ENCODE measurements around the gene MAGEB5. TPM values are rescaled to one million over a fixed set of nuclear protein-coding genes. Genes with fewer than 3 reads are reported as not detected.
"Not testable (repeated sequence)": the region's sequence is repeated elsewhere in the genome, so short reads cannot be mapped to it uniquely, and the experiment has no call there.

Gene MAGEB5
- total RNA-seq: not detected
- polyA plus RNA-seq: not detected
- total RNA-seq: not detected

DNA sequence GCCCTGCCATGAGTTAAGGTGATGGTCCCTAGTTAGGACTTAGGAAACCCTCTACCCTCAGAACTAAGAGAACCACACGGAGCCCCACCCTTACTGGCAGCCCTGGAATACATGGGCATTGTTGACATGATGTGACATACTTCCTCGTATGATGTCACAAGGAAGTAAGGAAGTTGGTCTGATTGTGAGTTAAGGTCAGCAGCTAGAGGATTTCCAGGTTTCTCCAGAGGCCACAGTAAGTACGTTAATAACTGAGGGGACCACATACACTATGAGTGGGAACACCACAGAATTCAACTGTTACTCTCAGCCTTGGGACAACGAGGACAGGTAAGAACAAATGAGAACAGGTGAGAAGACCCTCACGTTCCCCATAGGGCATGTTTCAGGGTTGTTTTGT, at the start of gene MAGEB5:
TSS of gene MAGEB5 (plus strand) at position 301 of the 400 bp plus-strand sequence. CDS start 1,133 bp downstream, outside the sequence.
- ChIA-PET CTCF (no interaction called here), POLR2A (no interaction called here)
- Histone ChIP-seq H3K27me3 (ENCODE audit: control insufficient read depth in 2 of 2, insufficient read depth in 2 of 2, low read length in 2 of 2) (no peaks in the 10 kb centered on the region), H3K4me3 (ENCODE audit: low read length) (no peak within 1 kb of the TSS), H3K4me1 (ENCODE audit: control insufficient read depth in 2 of 2, insufficient read depth in 2 of 2, low read length in 2 of 2) (no peaks in the 10 kb centered on the region), H3K36me3 (ENCODE audit: control insufficient read depth in 2 of 3, insufficient read depth in 3 of 3, low read length in 3 of 3) (no peaks in the 10 kb centered on the region), H3K9me3 (ENCODE audit: control insufficient read depth in 2 of 3, low read length in 3 of 3) (no peaks in the 10 kb centered on the region), H3K27ac (ENCODE audit: low read depth, low read length) (no peak within 1 kb of the TSS)
- Mint-ChIP-seq H3K36me3 (no peaks in the 10 kb centered on the region), H3K4me1 (no peaks in the 10 kb centered on the region), H3K4me3 (no peak within 1 kb of the TSS), H3K9me3 (peaks cover 0 to 4% (median 0%) of the 10 kb centered on the region in 11 donors), H3K27me3 (no peaks in the 10 kb centered on the region), H3K27ac (no peak within 1 kb of the TSS)
- intact Hi-C loops (cut with micrococcal nuclease): no loop called here
- no peak for DNase-seq
- ATAC-seq: no peak

DNA sequence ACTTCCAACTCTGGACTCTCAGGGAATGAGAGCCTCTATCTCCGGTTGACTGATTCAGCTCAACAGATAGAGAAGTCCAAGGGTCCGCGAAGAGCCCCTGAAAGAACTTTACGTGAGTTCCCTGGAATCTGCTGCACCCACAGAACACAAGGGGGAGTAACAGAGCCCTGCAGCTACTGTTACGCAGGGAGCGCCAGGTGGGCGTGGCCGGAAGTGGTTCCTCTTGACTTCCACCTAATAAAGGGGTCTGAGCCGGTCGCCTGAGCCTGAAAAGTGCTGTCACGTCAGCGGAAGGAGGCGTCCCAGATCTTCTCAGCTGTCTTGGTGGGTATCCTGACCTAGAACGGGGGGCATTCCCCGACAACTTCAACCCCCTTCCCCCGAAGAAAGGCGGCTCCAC, 23.8 kb upstream of the MAGEB5 start, which contains the start of gene MAGEB6:
TSS of gene MAGEB6 (plus strand) at position 237 of the 400 bp plus-strand sequence. CDS start 1,407 bp downstream, outside the sequence.
- H3K4me1 Mint-ChIP-seq: no peaks in the 10 kb centered on the region
- H3K36me3 ChIP-seq (ENCODE audit: control insufficient read depth in 2 of 3, insufficient read depth in 3 of 3, low read length in 3 of 3): no peaks in the 10 kb centered on the region
- intact Hi-C loops (cut with micrococcal nuclease): no loop called here
- POLR2A ChIA-PET: no interaction called here
- H3K27ac Mint-ChIP-seq: no peak within 1 kb of the TSS
- H3K27me3 ChIP-seq (ENCODE audit: control insufficient read depth in 2 of 2, insufficient read depth in 2 of 2, low read length in 2 of 2): no peaks in the 10 kb centered on the region
- H3K4me3 ChIP-seq (ENCODE audit: low read length): no peak within 1 kb of the TSS
- H3K4me3 Mint-ChIP-seq: no peak within 1 kb of the TSS
- no peaks in the 10 kb centered on the region for H3K9me3 ChIP-seq (ENCODE audit: control insufficient read depth in 2 of 3, low read length in 3 of 3)
- H3K9me3 Mint-ChIP-seq: peaks cover 0 to 3% (median 0%) of the 10 kb centered on the region in 11 donors
- H3K27me3 Mint-ChIP-seq: no peaks in the 10 kb centered on the region
- no peak for DNase-seq
- CTCF ChIA-PET: no interaction called here
- ATAC-seq: no peak
- H3K27ac ChIP-seq (ENCODE audit: low read depth, low read length): no peak within 1 kb of the TSS
- H3K4me1 ChIP-seq (ENCODE audit: control insufficient read depth in 2 of 2, insufficient read depth in 2 of 2, low read length in 2 of 2): no peaks in the 10 kb centered on the region
- no peaks in the 10 kb centered on the region for H3K36me3 Mint-ChIP-seq

- no peak overlapping the region for H3K27ac Mint-ChIP-seq
- no peak for DNase-seq
- intact Hi-C loops (cut with micrococcal nuclease): no loop called here
- H3K9me3 Mint-ChIP-seq: peaks cover 0 to 6% (median 0%) of the 10 kb centered on the region in 11 donors
- ATAC-seq: no peak
- H3K36me3 ChIP-seq (ENCODE audit: control insufficient read depth in 2 of 3, insufficient read depth in 3 of 3, low read length in 3 of 3): no peaks in the 10 kb centered on the region
- no peak overlapping the region for H3K4me3 Mint-ChIP-seq
- no peak overlapping the region for H3K4me3 ChIP-seq (ENCODE audit: low read length)
- no peaks in the 10 kb centered on the region for H3K9me3 ChIP-seq (ENCODE audit: control insufficient read depth in 2 of 3, low read length in 3 of 3)
- ChIA-PET POLR2A (no interaction called here), CTCF (no interaction called here)
- H3K27me3 Mint-ChIP-seq: no peaks in the 10 kb centered on the region
- H3K27me3 ChIP-seq (ENCODE audit: control insufficient read depth in 2 of 2, insufficient read depth in 2 of 2, low read length in 2 of 2): no peaks in the 10 kb centered on the region
- H3K4me1 Mint-ChIP-seq: no peaks in the 10 kb centered on the region
- H3K27ac ChIP-seq (ENCODE audit: low read depth, low read length): no peak overlapping the region
- no peaks in the 10 kb centered on the region for H3K4me1 ChIP-seq (ENCODE audit: control insufficient read depth in 2 of 2, insufficient read depth in 2 of 2, low read length in 2 of 2)
- H3K36me3 Mint-ChIP-seq: no peaks in the 10 kb centered on the region
Measured at GRCh38 chrX:26203561-26203960, 12.4 kb upstream of the MAGEB5 start.

DNA sequence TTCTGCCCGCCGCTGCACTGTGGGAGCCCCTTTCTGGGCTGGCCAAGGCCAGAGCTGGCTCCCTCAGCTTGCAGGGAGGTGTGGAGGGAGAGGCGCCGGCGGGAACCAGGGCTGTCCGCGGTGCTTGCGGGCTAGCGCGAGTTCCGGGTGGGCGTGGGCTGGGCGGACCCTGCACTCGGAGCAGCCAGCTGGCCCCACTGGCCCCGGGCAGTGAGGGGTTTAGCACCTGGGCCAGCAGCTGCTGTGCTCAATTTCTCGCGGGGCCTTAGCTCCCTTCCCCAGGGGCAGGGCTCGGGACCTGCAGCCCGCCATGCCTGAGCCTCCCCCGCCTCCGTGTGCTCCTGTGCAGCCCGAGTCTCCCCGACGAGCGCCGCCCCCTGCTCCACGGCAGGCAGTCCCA, 11.3 kb upstream of the MAGEB5 start:
- H3K4me1 ChIP-seq (ENCODE audit: control insufficient read depth in 2 of 2, insufficient read depth in 2 of 2, low read length in 2 of 2); H3K36me3 Mint-ChIP-seq; H3K27ac Mint-ChIP-seq; POLR2A ChIA-PET; intact Hi-C loops (cut with micrococcal nuclease); DNase-seq; H3K4me1 Mint-ChIP-seq; H3K27ac ChIP-seq (ENCODE audit: low read depth, low read length); H3K9me3 ChIP-seq (ENCODE audit: control insufficient read depth in 2 of 3, low read length in 3 of 3); CTCF ChIA-PET; H3K27me3 Mint-ChIP-seq; ATAC-seq; H3K36me3 ChIP-seq (ENCODE audit: control insufficient read depth in 2 of 3, insufficient read depth in 3 of 3, low read length in 3 of 3); H3K4me3 ChIP-seq (ENCODE audit: low read length); H3K27me3 ChIP-seq (ENCODE audit: control insufficient read depth in 2 of 2, insufficient read depth in 2 of 2, low read length in 2 of 2); H3K4me3 Mint-ChIP-seq; H3K9me3 Mint-ChIP-seq: not testable (repeated sequence)

- Mint-ChIP-seq H3K27me3 (no peaks in the 10 kb centered on the region), H3K27ac (no peak overlapping the region), H3K4me3 (no peak overlapping the region), H3K9me3 (peaks cover 0 to 2% (median 0%) of the 10 kb centered on the region in 11 donors), H3K4me1 (no peaks in the 10 kb centered on the region), H3K36me3 (no peaks in the 10 kb centered on the region)
- ChIA-PET POLR2A (no interaction called here), CTCF (no interaction called here)
- H3K4me3 ChIP-seq (ENCODE audit: low read length): no peak overlapping the region
- H3K36me3 ChIP-seq (ENCODE audit: control insufficient read depth in 2 of 3, insufficient read depth in 3 of 3, low read length in 3 of 3): no peaks in the 10 kb centered on the region
- no peaks in the 10 kb centered on the region for H3K9me3 ChIP-seq (ENCODE audit: control insufficient read depth in 2 of 3, low read length in 3 of 3)
- no peak for ATAC-seq
- DNase-seq: no peak
- H3K27ac ChIP-seq (ENCODE audit: low read depth, low read length): no peak overlapping the region
- intact Hi-C loops (cut with micrococcal nuclease): no loop called here
- H3K4me1 ChIP-seq (ENCODE audit: control insufficient read depth in 2 of 2, insufficient read depth in 2 of 2, low read length in 2 of 2): no peaks in the 10 kb centered on the region
- no peaks in the 10 kb centered on the region for H3K27me3 ChIP-seq (ENCODE audit: control insufficient read depth in 2 of 2, insufficient read depth in 2 of 2, low read length in 2 of 2)
Measured at GRCh38 chrX:26208012-26208411, 8.0 kb upstream of the MAGEB5 start.

DNA sequence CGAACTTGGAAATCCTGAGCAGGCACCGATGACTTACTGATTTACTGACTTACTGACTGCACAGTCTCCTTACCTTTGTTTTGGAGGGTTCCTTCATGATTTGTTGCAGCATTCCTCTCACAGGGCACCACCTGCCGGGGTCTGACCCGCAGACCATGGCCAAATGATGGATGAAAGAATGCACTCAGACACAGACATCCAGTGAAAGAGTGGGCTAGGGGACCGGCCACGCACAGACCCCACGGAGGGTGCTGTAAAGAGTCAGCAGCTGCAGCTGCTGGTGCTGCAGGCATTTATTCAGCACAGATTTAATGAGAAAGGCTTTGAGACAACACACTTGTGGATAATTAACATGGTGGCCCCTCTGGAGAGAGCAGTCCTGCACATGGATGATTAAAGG, 3.4 kb downstream of the MAGEB5 start:
- intact Hi-C loops (cut with micrococcal nuclease): no loop called here
- H3K36me3 ChIP-seq (ENCODE audit: control insufficient read depth in 2 of 3, insufficient read depth in 3 of 3, low read length in 3 of 3): no peaks in the 10 kb centered on the region
- no peaks in the 10 kb centered on the region for H3K27me3 Mint-ChIP-seq

DNA sequence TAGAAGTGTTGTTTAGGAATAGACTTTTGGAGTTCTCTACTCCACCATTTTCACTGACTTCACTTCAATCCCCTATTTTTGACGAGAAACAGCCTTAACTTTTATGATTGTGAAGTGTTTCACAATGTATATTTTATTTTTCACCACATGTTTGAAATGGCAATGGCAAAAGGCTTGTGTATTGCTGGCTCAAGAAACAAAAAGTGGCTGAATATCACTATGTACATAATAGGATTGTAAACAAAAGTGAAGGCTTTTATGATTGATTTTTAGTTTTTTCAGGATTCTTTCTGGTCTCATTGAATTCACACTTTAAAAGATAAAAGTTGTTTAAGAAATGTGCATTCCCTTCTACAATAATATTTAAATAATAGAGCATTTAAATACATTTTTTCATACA, 18.2 kb downstream of the MAGEB5 start:
- H3K4me1 ChIP-seq (ENCODE audit: control insufficient read depth in 2 of 2, insufficient read depth in 2 of 2, low read length in 2 of 2): no peaks in the 10 kb centered on the region
- ChIA-PET CTCF (no interaction called here), POLR2A (no interaction called here)
- ATAC-seq (no peak), DNase-seq (no peak)
- no peak overlapping the region for H3K4me3 Mint-ChIP-seq
- H3K9me3 Mint-ChIP-seq: peaks cover 0 to 11% (median 3%) of the 10 kb centered on the region in 11 donors
- intact Hi-C loops (cut with micrococcal nuclease): no loop called here
- H3K36me3 Mint-ChIP-seq: no peaks in the 10 kb centered on the region
- H3K27ac Mint-ChIP-seq: no peak overlapping the region
- no peak overlapping the region for H3K27ac ChIP-seq (ENCODE audit: low read depth, low read length)
- H3K36me3 ChIP-seq (ENCODE audit: control insufficient read depth in 2 of 3, insufficient read depth in 3 of 3, low read length in 3 of 3): no peaks in the 10 kb centered on the region
- H3K27me3 ChIP-seq (ENCODE audit: control insufficient read depth in 2 of 2, insufficient read depth in 2 of 2, low read length in 2 of 2): no peaks in the 10 kb centered on the region
- no peaks in the 10 kb centered on the region for H3K9me3 ChIP-seq (ENCODE audit: control insufficient read depth in 2 of 3, low read length in 3 of 3)
- no peaks in the 10 kb centered on the region for H3K27me3 Mint-ChIP-seq
- H3K4me3 ChIP-seq (ENCODE audit: low read length): no peak overlapping the region
- H3K4me1 Mint-ChIP-seq: no peaks in the 10 kb centered on the region

More for the DNA sequence above, 3.4 kb downstream of the MAGEB5 start:
- Histone ChIP-seq H3K9me3 (ENCODE audit: control insufficient read depth in 2 of 3, low read length in 3 of 3) (no peaks in the 10 kb centered on the region), H3K27ac (ENCODE audit: low read depth, low read length) (no peak overlapping the region), H3K4me3 (ENCODE audit: low read length) (no peak overlapping the region), H3K27me3 (ENCODE audit: control insufficient read depth in 2 of 2, insufficient read depth in 2 of 2, low read length in 2 of 2) (no peaks in the 10 kb centered on the region), H3K4me1 (ENCODE audit: control insufficient read depth in 2 of 2, insufficient read depth in 2 of 2, low read length in 2 of 2) (no peaks in the 10 kb centered on the region)
- H3K4me1 Mint-ChIP-seq: no peaks in the 10 kb centered on the region
- ChIA-PET POLR2A (no interaction called here), CTCF (no interaction called here)
- H3K36me3 Mint-ChIP-seq: no peaks in the 10 kb centered on the region
- no peak overlapping the region for H3K27ac Mint-ChIP-seq
- no peak overlapping the region for H3K4me3 Mint-ChIP-seq
- DNase-seq (no peak), ATAC-seq (no peak)
- H3K9me3 Mint-ChIP-seq: peaks cover 0 to 9% (median 1%) of the 10 kb centered on the region in 11 donors

All from naive thymus-derived CD4-positive, alpha-beta T cell (primary cell).